ENCODE measurements around the gene OSTC.

Gene OSTC

GRCh38 chr4:108607079-108607815 is 43.2 kb upstream of the OSTC start:
- TF ChIP-seq CTCF (IDR thresholded peaks at IDR 0.05; ENCODE audit: poor library complexity, severe bottlenecking): no peak

GRCh38 chr4:108611365-108611764 is 39.0 kb upstream of the OSTC start:
- no peak for DNase-seq (ENCODE audit: low spot score)
- H3K9me3 ChIP-seq (ENCODE audit: severe bottlenecking): no peaks in the 10 kb centered on the region
- no peaks in the 10 kb centered on the region for H3K27me3 ChIP-seq (ENCODE audit: insufficient read depth, poor library complexity, severe bottlenecking)
- no peak overlapping the region for H3K4me3 ChIP-seq (ENCODE audit: severe bottlenecking)
- TF ChIP-seq CTCF (IDR thresholded peaks at IDR 0.05; ENCODE audit: poor library complexity, severe bottlenecking): no peak
- no peaks in the 10 kb centered on the region for H3K4me1 ChIP-seq (ENCODE audit: insufficient read depth, poor library complexity, severe bottlenecking)
- H3K36me3 ChIP-seq (ENCODE audit: low read depth): no peaks in the 10 kb centered on the region
- H3K27ac ChIP-seq (ENCODE audit: poor library complexity, severe bottlenecking): no peak overlapping the region
- no peak for ATAC-seq (ENCODE audit: low read depth)

More at GRCh38 chr4:108607079-108607815, 43.2 kb upstream of the OSTC start:
- Histone ChIP-seq H3K9me3 (ENCODE audit: severe bottlenecking) (no peaks in the 10 kb centered on the region), H3K4me3 (ENCODE audit: severe bottlenecking) (no peak overlapping the region), H3K36me3 (ENCODE audit: low read depth) (no peaks in the 10 kb centered on the region), H3K4me1 (ENCODE audit: insufficient read depth, poor library complexity, severe bottlenecking) (no peaks in the 10 kb centered on the region), H3K27ac (ENCODE audit: poor library complexity, severe bottlenecking) (no peak overlapping the region), H3K27me3 (ENCODE audit: insufficient read depth, poor library complexity, severe bottlenecking) (no peaks in the 10 kb centered on the region)
- no peak for DNase-seq (ENCODE audit: low spot score)
- ATAC-seq (ENCODE audit: low read depth): no peak

GRCh38 chr4:108612365-108612764 is 38.0 kb upstream of the OSTC start:
- H3K27ac ChIP-seq (ENCODE audit: poor library complexity, severe bottlenecking): no peak overlapping the region
- no peaks in the 10 kb centered on the region for H3K36me3 ChIP-seq (ENCODE audit: low read depth)
- no peak for TF ChIP-seq CTCF (IDR thresholded peaks at IDR 0.05; ENCODE audit: poor library complexity, severe bottlenecking)
- no peak for ATAC-seq (ENCODE audit: low read depth)
- no peaks in the 10 kb centered on the region for H3K9me3 ChIP-seq (ENCODE audit: severe bottlenecking)
- no peaks in the 10 kb centered on the region for H3K27me3 ChIP-seq (ENCODE audit: insufficient read depth, poor library complexity, severe bottlenecking)
- no peak overlapping the region for H3K4me3 ChIP-seq (ENCODE audit: severe bottlenecking)
- DNase-seq (ENCODE audit: low spot score): no peak
- no peaks in the 10 kb centered on the region for H3K4me1 ChIP-seq (ENCODE audit: insufficient read depth, poor library complexity, severe bottlenecking)

DNA sequence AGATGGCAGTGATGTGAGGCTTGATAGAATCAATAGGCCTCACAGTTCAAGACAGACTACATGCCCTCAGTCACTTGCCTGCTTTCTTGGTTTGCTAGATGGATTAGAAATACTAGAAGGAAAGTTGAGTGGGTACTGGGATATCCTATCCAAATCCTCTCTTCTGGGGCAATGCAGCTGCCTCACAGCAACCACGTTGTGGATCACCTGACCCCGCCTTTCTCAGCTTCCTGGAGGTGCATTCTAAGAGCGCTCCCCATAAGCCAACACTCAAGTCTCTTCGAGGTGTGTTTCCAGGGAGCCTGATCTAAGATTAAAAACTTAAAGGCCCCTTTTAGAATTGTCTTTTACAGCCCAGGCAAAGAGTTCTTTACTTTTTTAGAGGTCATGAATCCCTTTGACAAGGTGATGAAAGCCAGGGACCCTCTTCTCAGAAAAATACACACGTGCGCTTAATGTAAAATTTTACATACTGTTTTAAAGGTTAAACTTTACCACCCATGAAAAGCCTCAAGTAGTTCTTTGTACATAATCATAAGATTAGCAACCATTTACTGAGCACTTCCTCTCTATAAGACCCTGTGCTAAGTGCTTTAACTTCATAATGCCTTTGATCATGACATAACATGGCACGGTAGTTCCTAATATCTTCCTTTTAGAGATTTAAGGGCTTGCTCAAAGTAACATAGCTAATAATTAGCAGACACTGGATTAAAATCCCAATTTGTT is 30.9 kb upstream of the OSTC start:
- Histone ChIP-seq H3K4me1 (ENCODE audit: insufficient read depth, poor library complexity, severe bottlenecking) (peaks cover 11% of the 10 kb centered on the region), H3K36me3 (ENCODE audit: low read depth) (peaks cover 35% of the 10 kb centered on the region), H3K27ac (ENCODE audit: poor library complexity, severe bottlenecking) (peak overlapping the region; percentile 62), H3K27me3 (ENCODE audit: insufficient read depth, poor library complexity, severe bottlenecking) (no peaks in the 10 kb centered on the region), H3K9me3 (ENCODE audit: severe bottlenecking) (no peaks in the 10 kb centered on the region), H3K4me3 (ENCODE audit: severe bottlenecking) (peak overlapping the region; percentile 48)
- no peak for TF ChIP-seq CTCF (IDR thresholded peaks at IDR 0.05; ENCODE audit: poor library complexity, severe bottlenecking)
- ATAC-seq (ENCODE audit: low read depth) (no peak), DNase-seq (ENCODE audit: low spot score) (no peak)

All from RWPE2 (cell line).